Adrenal gland (tissue), 5 donors: ENCODE measurements around the gene TIMP3.

Source experiments
- POLR2A ChIP-seq, 2 donors: fragments of 450-650 bp; IDR thresholded peaks; one replicate each; pipeline ENCODE4 v1.6.1; 2017; ENCODE audit warnings: antibody characterized with exemption in 2 of 2, mild to moderate bottlenecking in 2 of 2, moderate library complexity in 1 of 2
- TF ChIP-seq, protein P1 (sequence below), 6 experiments: fragments of 450-650 bp in 4 of 6; fragments of 200-600 bp in 2 of 6; sonication (generic) in 1 of 6; IDR thresholded peaks; 1 replicate in 5 of 6; 2 replicates in 1 of 6; pipeline versions ENCODE4 v1.5.1 to v1.8.0; 2016 to 2021; ENCODE audit warnings: antibody characterized with exemption in 6 of 6, mild to moderate bottlenecking in 2 of 6, moderate library complexity in 1 of 6
- donor health status: DM: no; HTN: no; CAD: no.

DNA sequence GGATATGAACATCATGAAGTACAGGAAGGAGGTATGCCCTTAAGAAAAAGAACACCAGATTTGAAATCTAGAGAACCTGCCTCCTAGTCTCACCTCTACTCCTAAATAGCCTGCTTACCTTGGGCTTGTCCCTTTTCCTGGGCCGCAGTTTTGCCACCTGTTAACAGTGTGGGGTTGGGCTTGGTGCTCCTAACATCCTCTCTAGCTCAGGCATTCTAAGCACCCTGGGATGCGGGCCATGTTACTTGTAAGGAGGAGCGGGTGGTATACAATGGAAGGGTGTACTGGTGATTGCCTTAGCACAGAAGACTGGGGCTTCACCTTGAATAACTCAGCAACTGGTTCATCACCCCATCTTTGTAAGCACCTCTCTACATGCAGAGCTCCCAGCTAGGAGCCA lies 48.7 kb downstream of the TIMP3 start:
- TF ChIP-seq POLR2A (IDR thresholded peaks at IDR 0.05), result no peak
- TF ChIP-seq, protein P1, sequence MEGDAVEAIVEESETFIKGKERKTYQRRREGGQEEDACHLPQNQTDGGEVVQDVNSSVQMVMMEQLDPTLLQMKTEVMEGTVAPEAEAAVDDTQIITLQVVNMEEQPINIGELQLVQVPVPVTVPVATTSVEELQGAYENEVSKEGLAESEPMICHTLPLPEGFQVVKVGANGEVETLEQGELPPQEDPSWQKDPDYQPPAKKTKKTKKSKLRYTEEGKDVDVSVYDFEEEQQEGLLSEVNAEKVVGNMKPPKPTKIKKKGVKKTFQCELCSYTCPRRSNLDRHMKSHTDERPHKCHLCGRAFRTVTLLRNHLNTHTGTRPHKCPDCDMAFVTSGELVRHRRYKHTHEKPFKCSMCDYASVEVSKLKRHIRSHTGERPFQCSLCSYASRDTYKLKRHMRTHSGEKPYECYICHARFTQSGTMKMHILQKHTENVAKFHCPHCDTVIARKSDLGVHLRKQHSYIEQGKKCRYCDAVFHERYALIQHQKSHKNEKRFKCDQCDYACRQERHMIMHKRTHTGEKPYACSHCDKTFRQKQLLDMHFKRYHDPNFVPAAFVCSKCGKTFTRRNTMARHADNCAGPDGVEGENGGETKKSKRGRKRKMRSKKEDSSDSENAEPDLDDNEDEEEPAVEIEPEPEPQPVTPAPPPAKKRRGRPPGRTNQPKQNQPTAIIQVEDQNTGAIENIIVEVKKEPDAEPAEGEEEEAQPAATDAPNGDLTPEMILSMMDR (IDR thresholded peaks at IDR 0.05), result no peak
